Upper lobe of left lung (tissue), 6 donors: ENCODE data around the gene LARGE1. TPM values are rescaled to one million over a fixed set of nuclear protein-coding genes. Genes with fewer than 3 reads are reported as not detected.

Experiments
- ATAC-seq, 2 donors: fragments of 200-7000 bp; cut with Tn5 transposase; one replicate each; pipeline ENCODE4 v1.9.1; 2022; ENCODE audit warnings: mild to moderate bottlenecking in 2 of 2, moderate library complexity in 2 of 2; ENCODE audit not compliant: low FRiP score in 2 of 2
- DNase-seq, 2 donors: peaks; one replicate each; pipeline ENCODE4 v3.0.0-alpha.2; 2019 to 2020
- H3K27ac ChIP-seq, 4 donors: fragments of 200-600 bp; sonication (generic); one replicate each; pipeline ENCODE4 v1.5.1; 2016 to 2019
- H3K27me3 ChIP-seq, 4 donors: fragments of 200-600 bp; sonication (generic); one replicate each; pipeline ENCODE4 v1.5.1; 2017 to 2019
- H3K36me3 ChIP-seq, 4 donors: fragments of 200-600 bp; sonication (generic); one replicate each; pipeline ENCODE4 v1.5.1; 2016 to 2019
- H3K4me1 ChIP-seq, 4 donors: fragments of 200-600 bp; sonication (generic); one replicate each; pipeline ENCODE4 v1.5.1; 2018 to 2019
- H3K4me3 ChIP-seq, 4 donors: fragments of 200-600 bp; sonication (generic); one replicate each; pipeline ENCODE4 v1.5.1; 2017 to 2019; ENCODE audit warnings: mild to moderate bottlenecking in 2 of 4, moderate library complexity in 1 of 4
- H3K9me3 ChIP-seq, 4 donors: fragments of 200-600 bp; sonication (generic); one replicate each; pipeline ENCODE4 v1.5.1; 2018 to 2019
- CTCF ChIP-seq, 6 experiments: fragments of 450-650 bp in 4 of 6; fragments of 200-600 bp in 2 of 6; sonication (generic) in 2 of 6; IDR thresholded peaks; one replicate each; pipeline ENCODE4 v1.5.1; 2016 to 2019; ENCODE audit warnings: antibody characterized with exemption in 6 of 6
- EP300 ChIP-seq, 4 donors: sonication (generic); formaldehyde crosslinking; IDR thresholded peaks; one replicate each; pipeline ENCODE4 v1.5.1; 2017; ENCODE audit warnings: antibody characterized with exemption in 4 of 4, control low read depth in 2 of 4
- POLR2A ChIP-seq, 4 donors: fragments of 450-650 bp; IDR thresholded peaks; one replicate each; pipeline ENCODE4 v1.5.1; 2016 to 2017; ENCODE audit warnings: antibody characterized with exemption in 4 of 4, mild to moderate bottlenecking in 2 of 4
- POLR2AphosphoS5 ChIP-seq, 2 donors: sonication (generic); formaldehyde crosslinking; IDR thresholded peaks; one replicate each; pipeline ENCODE4 v1.5.1; 2017; ENCODE audit warnings: antibody characterized with exemption in 2 of 2
- WGBS, 2 donors: methylation state at CpG; one replicate each; pipeline ENCODE4 v1.1.5; 2017 to 2018; 5-methylcytosine and 5-hydroxymethylcytosine counted together
- total RNA-seq, 6 donors: library from RNA; depleted of rRNA in 4 of 6; stranded (reverse); fragments of >200 nt in 4 of 6; gene quantifications; one replicate each; pipeline versions ENCODE4 v1.1.0 to v1.2.1, GENCODE V29; 2016 to 2021
- donor health status: DM: no; HTN: no; CAD: no; lungs with moderate emphysema.
- donor health status: DM: no; HTN: yes; CAD: no; lungs with severe emphysema.

The LARGE1 gene
- total RNA-seq, 6 donors from 2014 or later = 14.0 to 56.6 (median 25.3) TPM

- no peak for ATAC-seq
- H3K27me3 ChIP-seq = peaks cover 0 to 6% (median 2%) of the 10 kb centered on the region in 4 donors
- DNase-seq = no peak
- H3K27ac ChIP-seq = no peak overlapping the region
- 45 to 68% methylated on average over 10 of the region's 10 CpGs for WGBS, 2 donors
- H3K4me1 ChIP-seq = peaks cover 4 to 38% (median 21%) of the 10 kb centered on the region in 4 donors
- H3K36me3 ChIP-seq = no peaks in the 10 kb centered on the region
- no peak for TF ChIP-seq POLR2AphosphoS5 (IDR thresholded peaks at IDR 0.05)
- TF ChIP-seq CTCF (IDR thresholded peaks at IDR 0.05) = no peak
- TF ChIP-seq POLR2A (IDR thresholded peaks at IDR 0.05) = no peak
- no peak for TF ChIP-seq EP300 (IDR thresholded peaks at IDR 0.05)
- H3K4me3 ChIP-seq = no peak overlapping the region
- no peaks in the 10 kb centered on the region for H3K9me3 ChIP-seq
These were observed 2.4 kb downstream of the LARGE1 start for GRCh38 chr22:33917744-33918406.

GRCh38 chr22:33914699-33915098 is 5.6 kb downstream of the LARGE1 start:
- H3K4me3 ChIP-seq = no peak overlapping the region
- DNase-seq (no peak), ATAC-seq (no peak)
- WGBS, 2 donors = 83 to 100% methylated on average over 1 of the region's 1 CpG
- H3K27ac ChIP-seq = no peak overlapping the region
- no peaks in the 10 kb centered on the region for H3K9me3 ChIP-seq
- peaks cover 0 to 24% (median 13%) of the 10 kb centered on the region in 4 donors for H3K4me1 ChIP-seq
- H3K36me3 ChIP-seq = no peaks in the 10 kb centered on the region
- peaks cover 0 to 1% (median under 1%) of the 10 kb centered on the region in 4 donors for H3K27me3 ChIP-seq
- TF ChIP-seq POLR2AphosphoS5 (IDR thresholded peaks at IDR 0.05) (no peak), POLR2A (IDR thresholded peaks at IDR 0.05) (no peak), EP300 (IDR thresholded peaks at IDR 0.05) (no peak), CTCF (IDR thresholded peaks at IDR 0.05) (no peak)

- ATAC-seq = no peak
- H3K27ac ChIP-seq = no peak overlapping the region
- no peak overlapping the region for H3K4me3 ChIP-seq
- H3K9me3 ChIP-seq = no peaks in the 10 kb centered on the region
- H3K4me1 ChIP-seq = peaks cover 0 to 19% (median 9%) of the 10 kb centered on the region in 4 donors
- WGBS, 2 donors = 67 to 86% methylated on average over 2 of the region's 2 CpGs
- TF ChIP-seq CTCF (IDR thresholded peaks at IDR 0.05) (no peak), POLR2A (IDR thresholded peaks at IDR 0.05) (no peak), POLR2AphosphoS5 (IDR thresholded peaks at IDR 0.05) (no peak), EP300 (IDR thresholded peaks at IDR 0.05) (no peak)
- no peaks in the 10 kb centered on the region for H3K36me3 ChIP-seq
- H3K27me3 ChIP-seq = no peaks in the 10 kb centered on the region
- no peak for DNase-seq
These were observed 6.1 kb downstream of the LARGE1 start for GRCh38 chr22:33914131-33914530.

GRCh38 chr22:33913188-33913587 is 7.1 kb downstream of the LARGE1 start:
- TF ChIP-seq POLR2A (IDR thresholded peaks at IDR 0.05) (no peak), CTCF (IDR thresholded peaks at IDR 0.05) (no peak), EP300 (IDR thresholded peaks at IDR 0.05) (no peak)
- ATAC-seq (no peak), DNase-seq (no peak)
- no peaks in the 10 kb centered on the region for H3K36me3 ChIP-seq
- H3K4me1 ChIP-seq = peaks cover 0 to 9% (median 3%) of the 10 kb centered on the region in 4 donors
- H3K27ac ChIP-seq = no peak overlapping the region
- WGBS, 2 donors = 71 to 77% methylated on average over 4 of the region's 4 CpGs
- no peaks in the 10 kb centered on the region for H3K27me3 ChIP-seq
- H3K4me3 ChIP-seq = no peak overlapping the region
- H3K9me3 ChIP-seq = no peaks in the 10 kb centered on the region

- Histone ChIP-seq H3K27me3 (no peaks in the 10 kb centered on the region), H3K9me3 (no peaks in the 10 kb centered on the region), H3K36me3 (no peaks in the 10 kb centered on the region), H3K4me1 (no peaks in the 10 kb centered on the region), H3K4me3 (no peak overlapping the region), H3K27ac (no peak overlapping the region)
- TF ChIP-seq POLR2A (IDR thresholded peaks at IDR 0.05) (no peak), POLR2AphosphoS5 (IDR thresholded peaks at IDR 0.05) (no peak), EP300 (IDR thresholded peaks at IDR 0.05) (no peak), CTCF (IDR thresholded peaks at IDR 0.05) (no peak)
- ATAC-seq (no peak), DNase-seq (no peak)
- 70 to 77% methylated on average over 6 of the region's 6 CpGs for WGBS, 2 donors
These were observed 10.4 kb downstream of the LARGE1 start for GRCh38 chr22:33909911-33910310.
